ENCODE results near the gene ISLR2. TPM values are rescaled to one million over a fixed set of nuclear protein-coding genes. Genes with fewer than 3 reads are reported as not detected.
"Not testable (repeated sequence)": the region's sequence is repeated elsewhere in the genome, so short reads cannot be mapped to it uniquely, and the experiment has no call there.

The ISLR2 gene
- total RNA-seq, 1 experiment from 2014 or later = not detected

- in situ Hi-C loops (cut with HindIII; ENCODE audit: low sequenced_read_pairs) = no loop called here
- no peak for DNase-seq (ENCODE audit: low spot score)
Observed at GRCh38 chr15:74144153-74144775, 13.9 kb downstream of the ISLR2 start.

GRCh38 chr15:74146277-74146800 lies 16.0 kb downstream of the ISLR2 start:
- in situ Hi-C loops (cut with HindIII; ENCODE audit: low sequenced_read_pairs) = no loop called here
- no peak for DNase-seq (ENCODE audit: low spot score)

GRCh38 chr15:74147051-74147450 lies 16.7 kb downstream of the ISLR2 start:
- in situ Hi-C loops (cut with HindIII; ENCODE audit: low sequenced_read_pairs) = no loop called here
- DNase-seq (ENCODE audit: low spot score) = no peak

GRCh38 chr15:74155766-74156417 lies 25.5 kb downstream of the ISLR2 start:
- in situ Hi-C loops (cut with HindIII; ENCODE audit: low sequenced_read_pairs) = no loop called here
- no peak for DNase-seq (ENCODE audit: low spot score)

GRCh38 chr15:74156678-74157411 lies 26.5 kb downstream of the ISLR2 start:
- no peak for DNase-seq (ENCODE audit: low spot score)
- in situ Hi-C loops (cut with HindIII; ENCODE audit: low sequenced_read_pairs) = no loop called here

GRCh38 chr15:74157868-74158827 lies 27.8 kb downstream of the ISLR2 start:
- in situ Hi-C loops (cut with HindIII; ENCODE audit: low sequenced_read_pairs) = no loop called here
- no peak for DNase-seq (ENCODE audit: low spot score)

GRCh38 chr15:74158855-74159650 lies 28.7 kb downstream of the ISLR2 start:
- in situ Hi-C loops (cut with HindIII; ENCODE audit: low sequenced_read_pairs) = no loop called here
- no peak for DNase-seq (ENCODE audit: low spot score)

GRCh38 chr15:74159773-74160172 lies 29.4 kb downstream of the ISLR2 start:
- in situ Hi-C loops (cut with HindIII; ENCODE audit: low sequenced_read_pairs) = no loop called here
- no peak for DNase-seq (ENCODE audit: low spot score)

- in situ Hi-C loops (cut with HindIII; ENCODE audit: low sequenced_read_pairs); DNase-seq (ENCODE audit: low spot score): not testable (repeated sequence)
Observed at GRCh38 chr15:74160390-74160789, 30.0 kb downstream of the ISLR2 start.

GRCh38 chr15:74162195-74162536 lies 31.8 kb downstream of the ISLR2 start:
- in situ Hi-C loops (cut with HindIII; ENCODE audit: low sequenced_read_pairs); DNase-seq (ENCODE audit: low spot score): not testable (repeated sequence)

GRCh38 chr15:74165461-74165860 lies 35.1 kb downstream of the ISLR2 start:
- DNase-seq (ENCODE audit: low spot score) = no peak
- in situ Hi-C loops (cut with HindIII; ENCODE audit: low sequenced_read_pairs) = no loop called here

GRCh38 chr15:74167891-74168331 lies 37.5 kb downstream of the ISLR2 start:
- in situ Hi-C loops (cut with HindIII; ENCODE audit: low sequenced_read_pairs) = no loop called here
- no peak for DNase-seq (ENCODE audit: low spot score)

- in situ Hi-C loops (cut with HindIII; ENCODE audit: low sequenced_read_pairs) = no loop called here
- no peak for DNase-seq (ENCODE audit: low spot score)
Observed at GRCh38 chr15:74168711-74169126, 38.3 kb downstream of the ISLR2 start.

- in situ Hi-C loops (cut with HindIII; ENCODE audit: low sequenced_read_pairs) = loop anchor here (5.0 kb wide), 1 partner anchor 42 kb away; no protein-coding TSS in a partner anchor
- DNase-seq (ENCODE audit: low spot score) = no peak
Observed at GRCh38 chr15:74170071-74170844, 39.9 kb downstream of the ISLR2 start.

GRCh38 chr15:74170875-74171578 lies 40.6 kb downstream of the ISLR2 start:
- no peak for DNase-seq (ENCODE audit: low spot score)
- in situ Hi-C loops (cut with HindIII; ENCODE audit: low sequenced_read_pairs) = loop anchor here (5.0 kb wide), 1 partner anchor 41 kb away; no protein-coding TSS in a partner anchor

- no peak for DNase-seq (ENCODE audit: low spot score)
- in situ Hi-C loops (cut with HindIII; ENCODE audit: low sequenced_read_pairs) = loop anchor here (5.0 kb wide), 1 partner anchor 40 kb away; no protein-coding TSS in a partner anchor
Observed at GRCh38 chr15:74171965-74172541, 41.7 kb downstream of the ISLR2 start.
